CD4-positive, alpha-beta T cell treated with Interleukin-17A for 1 hour (primary cell): Measurements from ENCODE around the gene OPA1.

Source experiments
- DNase-seq: peaks from one replicate; pipeline ENCODE4 v3.0.0-alpha.2; 2020

The OPA1 gene

DNA sequence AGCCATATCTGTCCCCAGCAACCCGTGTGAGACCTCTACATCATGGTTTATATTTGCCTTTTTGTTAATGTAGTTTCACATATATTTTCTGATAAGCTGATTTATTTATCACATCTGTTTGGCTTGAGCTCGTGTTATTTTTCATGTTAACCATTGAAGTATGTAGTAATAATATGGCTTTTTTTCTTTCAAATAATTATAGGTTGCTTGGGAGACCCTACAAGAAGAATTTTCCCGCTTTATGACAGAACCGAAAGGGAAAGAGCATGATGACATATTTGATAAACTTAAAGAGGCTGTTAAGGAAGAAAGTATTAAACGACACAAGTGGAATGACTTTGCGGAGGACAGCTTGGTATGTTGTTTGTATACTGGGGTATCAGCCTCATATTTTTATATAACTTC, 63.9 kb downstream of the OPA1 start:
- DNase-seq: no peak

DNA sequence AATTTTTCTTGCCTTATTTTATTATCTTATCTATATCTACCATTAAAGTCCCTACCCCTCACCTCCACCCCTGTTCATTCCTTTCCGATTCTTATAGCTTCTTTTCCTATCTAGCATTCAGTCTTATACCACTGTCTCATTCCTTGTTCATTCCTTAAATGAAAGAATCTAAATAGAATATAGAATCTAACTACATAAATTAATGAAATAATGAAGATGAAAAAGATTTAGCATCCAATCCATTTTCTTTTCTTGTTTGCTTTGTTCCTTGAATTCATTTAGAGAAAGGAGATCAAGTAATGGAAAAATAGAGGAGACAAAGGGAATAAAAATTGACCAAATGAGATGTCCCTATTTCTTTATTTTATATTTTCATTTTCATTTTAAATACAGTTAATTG, 67.2 kb downstream of the OPA1 start:
- DNase-seq: no peak

DNA sequence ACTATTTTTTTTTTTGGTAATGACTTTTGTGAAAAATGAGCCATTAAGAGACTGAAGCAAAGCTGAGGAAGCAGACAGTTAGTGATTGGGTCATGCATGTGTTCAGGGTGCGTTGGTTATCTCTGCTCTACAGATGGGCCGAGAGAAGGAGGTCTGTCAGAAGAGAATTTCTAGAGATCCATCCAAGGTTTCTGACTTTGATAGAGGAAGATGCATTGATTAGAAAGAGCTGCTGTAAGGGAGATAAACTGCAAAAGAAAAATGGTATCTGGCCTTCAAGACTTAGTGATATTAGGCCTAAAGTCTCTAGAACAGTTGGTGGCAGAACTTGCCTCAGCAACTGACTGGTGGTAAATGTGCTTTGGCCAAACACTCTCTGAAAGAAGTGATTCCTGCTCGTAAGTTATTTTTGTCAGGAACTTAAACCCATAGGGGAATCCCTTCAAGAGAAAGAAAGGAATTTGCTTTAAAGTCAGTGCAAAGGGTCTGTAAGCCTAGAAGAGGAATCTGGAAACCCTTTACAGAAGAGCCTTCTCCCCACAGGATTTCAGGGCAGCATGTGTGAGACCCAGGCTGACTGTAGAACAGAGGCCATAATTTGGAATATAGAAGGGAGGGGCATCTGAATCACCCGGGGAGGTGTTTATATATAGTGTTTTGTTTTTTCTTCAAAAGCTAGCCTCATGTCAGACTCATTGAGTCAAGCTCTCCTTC, 67.8 kb downstream of the OPA1 start:
- no peak for DNase-seq

DNA sequence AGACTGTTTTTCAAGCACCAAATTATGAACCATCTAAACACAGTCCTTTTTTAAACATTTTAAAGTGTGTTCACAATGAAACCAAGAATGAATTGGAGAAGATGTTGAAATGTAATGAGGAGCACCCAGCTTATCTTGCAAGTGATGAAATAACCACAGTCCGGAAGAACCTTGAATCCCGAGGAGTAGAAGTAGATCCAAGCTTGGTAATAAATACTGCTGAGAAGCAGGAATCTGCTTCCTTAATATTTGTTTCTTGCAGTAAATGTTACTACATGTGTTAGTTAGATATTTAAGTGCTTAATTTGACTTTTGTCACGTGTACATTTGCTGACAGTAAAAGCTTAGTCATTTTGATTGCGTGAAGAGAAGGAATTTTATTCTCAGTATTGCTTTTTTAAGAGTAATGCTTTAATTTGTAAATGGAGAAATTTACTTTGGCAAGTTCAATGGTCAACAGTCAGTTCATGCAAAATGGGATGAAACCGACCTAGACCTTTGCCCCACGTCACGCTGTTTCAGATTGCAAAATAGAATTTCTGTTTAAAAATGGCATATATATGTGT, 69.8 kb downstream of the OPA1 start:
- no peak for DNase-seq

DNA sequence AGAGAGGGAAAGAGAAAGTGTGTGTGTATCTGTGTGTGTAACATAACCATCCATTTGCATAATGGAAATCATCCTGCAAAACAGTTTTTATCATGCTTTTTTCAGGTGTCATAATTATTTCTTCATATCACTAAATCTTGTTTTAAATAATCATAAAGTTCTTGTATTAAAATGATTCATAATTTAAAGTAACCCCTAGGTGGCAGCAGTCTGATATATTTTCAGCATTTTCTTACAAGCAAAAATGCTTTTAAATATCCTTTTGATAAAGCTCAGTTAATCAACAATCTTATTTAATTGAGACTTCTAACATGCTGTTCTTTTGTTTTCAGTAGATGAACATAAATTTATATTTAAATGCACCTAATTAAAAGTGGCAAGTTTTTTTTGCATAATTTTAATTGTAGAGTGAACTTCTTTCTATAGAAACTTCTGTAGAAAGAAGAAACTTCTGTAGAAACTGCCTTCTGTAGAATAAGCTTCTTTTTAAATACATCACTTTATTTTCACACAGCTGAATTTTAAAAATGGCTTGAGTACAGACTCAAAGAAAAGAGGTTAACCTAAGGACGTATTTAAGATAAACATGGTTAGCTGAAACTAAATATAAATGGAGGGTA, 72.5 kb downstream of the OPA1 start:
- peak; percentile 38 for DNase-seq

DNA sequence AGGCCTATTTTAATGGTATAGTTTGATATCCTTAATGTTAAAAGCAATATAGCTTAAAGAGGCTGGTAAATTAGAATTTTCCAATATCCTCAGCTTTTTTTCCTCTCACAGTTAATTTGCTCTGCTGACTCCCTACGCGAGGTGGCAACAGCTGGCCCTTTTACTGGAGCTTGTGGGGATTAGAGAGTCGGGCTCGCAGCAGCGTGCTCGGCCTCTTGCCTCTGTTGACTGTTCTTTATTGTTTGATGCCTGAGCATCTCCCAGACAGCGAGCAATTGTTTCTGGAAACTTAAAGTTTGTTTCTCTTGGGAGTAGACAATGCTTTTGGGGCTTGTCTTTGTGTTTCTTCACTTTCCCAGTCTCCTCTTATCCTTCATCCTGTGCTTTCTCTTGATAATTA, 80.8 kb downstream of the OPA1 start:
- DNase-seq: no peak

DNA sequence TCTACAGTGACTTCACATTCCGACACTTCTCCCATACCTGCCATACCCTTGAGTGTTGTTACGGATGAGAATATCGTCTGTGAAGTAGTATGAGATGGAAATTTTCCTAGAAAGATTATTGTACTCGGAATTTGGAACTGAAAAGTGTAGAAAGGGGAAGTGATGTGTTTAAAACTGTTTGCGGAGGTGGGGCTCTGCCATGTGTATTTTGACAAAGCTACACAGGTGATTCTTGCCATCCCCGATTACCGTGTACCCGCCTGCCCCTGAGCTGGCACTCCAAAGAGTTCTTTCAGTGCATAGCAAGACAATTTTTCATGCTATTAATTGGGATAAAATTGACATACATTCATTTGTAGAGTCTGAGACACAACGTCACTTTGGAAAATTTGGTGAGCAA, 81.7 kb downstream of the OPA1 start:
- no peak for DNase-seq

DNA sequence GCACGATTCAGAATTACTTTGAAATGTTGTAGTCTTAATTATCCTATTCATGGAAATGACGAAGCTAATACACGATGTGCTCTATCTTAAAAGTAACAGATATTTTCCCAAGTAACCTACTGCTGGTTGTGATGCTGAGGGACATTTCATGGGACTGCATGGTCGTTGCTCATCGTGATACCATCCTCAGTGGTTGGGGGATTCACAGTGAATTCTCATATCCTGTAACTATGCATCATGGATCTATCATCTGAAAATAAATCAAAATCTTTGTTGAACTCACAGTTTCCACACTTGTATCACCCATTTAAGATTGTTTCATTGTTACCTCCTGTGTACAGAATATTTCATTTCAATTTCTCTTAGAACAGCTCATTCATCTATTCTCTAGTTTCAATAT, 84.7 kb downstream of the OPA1 start:
- DNase-seq: no peak

DNA sequence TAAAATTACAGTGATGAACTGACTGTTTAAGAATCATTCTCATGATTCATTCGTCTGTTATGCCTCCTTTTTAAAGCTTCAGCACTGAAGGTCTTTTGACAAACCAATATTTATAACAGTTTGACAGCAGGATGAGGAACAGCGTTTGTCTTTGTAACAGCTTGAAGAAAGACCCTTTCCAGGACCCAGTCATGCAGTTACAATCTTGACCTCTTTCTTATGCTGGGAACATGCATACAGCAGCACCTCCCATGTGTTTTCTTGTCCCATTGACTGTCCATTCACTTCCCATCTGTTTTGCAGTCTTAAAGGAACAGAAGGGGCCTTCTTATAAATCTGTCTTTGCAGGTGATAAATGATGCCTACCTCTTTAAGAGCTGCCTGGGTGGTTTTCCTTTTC, 87.2 kb downstream of the OPA1 start:
- no peak for DNase-seq

DNA sequence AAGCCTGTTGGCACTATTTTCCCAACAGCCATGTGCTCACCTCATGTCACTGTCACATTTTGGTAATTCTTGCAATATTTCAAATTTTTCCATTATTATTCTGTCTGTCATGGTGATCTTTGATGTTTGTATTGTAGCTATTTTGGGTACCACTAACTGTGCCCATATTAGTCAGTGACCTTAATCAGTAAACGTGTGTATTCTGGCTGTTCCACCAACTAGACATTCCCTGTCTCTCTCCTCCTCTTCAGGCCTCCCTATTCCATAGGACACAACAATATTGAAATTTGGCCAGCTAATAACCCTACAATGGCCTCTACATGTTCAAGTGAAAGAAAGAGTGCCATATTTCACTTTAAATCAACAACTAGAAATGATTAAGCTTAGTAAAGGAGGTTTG, 88.6 kb downstream of the OPA1 start:
- no peak for DNase-seq

DNA sequence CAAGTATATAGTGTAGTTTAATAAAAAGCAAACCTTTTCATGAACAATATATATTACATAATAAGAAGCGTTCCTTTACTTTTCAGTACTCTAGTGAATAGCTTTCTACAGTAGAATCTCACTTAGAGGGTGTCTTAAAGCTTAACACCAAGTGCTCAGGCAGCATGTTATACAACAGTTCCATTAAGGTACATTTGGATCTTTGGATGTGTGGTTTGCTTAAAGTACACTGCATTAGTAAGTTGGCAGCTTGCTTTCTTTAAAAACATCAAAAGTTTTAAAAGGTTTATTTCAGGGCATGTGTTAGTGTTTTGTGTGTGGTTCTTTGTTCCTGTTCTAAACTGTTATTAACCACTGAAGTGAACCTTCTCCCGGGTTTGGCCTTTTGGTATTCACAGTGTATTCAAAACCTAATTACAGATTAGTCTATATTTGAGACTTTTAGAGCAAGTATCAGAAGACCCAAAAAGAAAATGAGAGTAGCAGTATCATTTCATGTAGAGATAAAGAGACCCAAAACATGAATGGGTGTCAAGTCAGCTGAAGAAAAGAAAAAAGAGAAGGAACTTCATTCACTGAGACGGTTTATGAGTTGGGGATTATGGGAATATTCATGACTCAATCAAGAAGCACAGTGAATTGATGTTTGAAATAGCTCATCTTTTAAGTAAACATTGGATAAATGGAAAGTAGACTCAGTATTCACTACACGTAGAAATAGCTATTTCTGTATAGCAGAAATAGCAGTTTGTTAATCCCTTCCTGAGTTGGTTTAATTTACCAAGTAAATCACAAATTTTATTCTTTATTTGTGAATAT, 93.9 kb downstream of the OPA1 start:
- DNase-seq: no peak

DNA sequence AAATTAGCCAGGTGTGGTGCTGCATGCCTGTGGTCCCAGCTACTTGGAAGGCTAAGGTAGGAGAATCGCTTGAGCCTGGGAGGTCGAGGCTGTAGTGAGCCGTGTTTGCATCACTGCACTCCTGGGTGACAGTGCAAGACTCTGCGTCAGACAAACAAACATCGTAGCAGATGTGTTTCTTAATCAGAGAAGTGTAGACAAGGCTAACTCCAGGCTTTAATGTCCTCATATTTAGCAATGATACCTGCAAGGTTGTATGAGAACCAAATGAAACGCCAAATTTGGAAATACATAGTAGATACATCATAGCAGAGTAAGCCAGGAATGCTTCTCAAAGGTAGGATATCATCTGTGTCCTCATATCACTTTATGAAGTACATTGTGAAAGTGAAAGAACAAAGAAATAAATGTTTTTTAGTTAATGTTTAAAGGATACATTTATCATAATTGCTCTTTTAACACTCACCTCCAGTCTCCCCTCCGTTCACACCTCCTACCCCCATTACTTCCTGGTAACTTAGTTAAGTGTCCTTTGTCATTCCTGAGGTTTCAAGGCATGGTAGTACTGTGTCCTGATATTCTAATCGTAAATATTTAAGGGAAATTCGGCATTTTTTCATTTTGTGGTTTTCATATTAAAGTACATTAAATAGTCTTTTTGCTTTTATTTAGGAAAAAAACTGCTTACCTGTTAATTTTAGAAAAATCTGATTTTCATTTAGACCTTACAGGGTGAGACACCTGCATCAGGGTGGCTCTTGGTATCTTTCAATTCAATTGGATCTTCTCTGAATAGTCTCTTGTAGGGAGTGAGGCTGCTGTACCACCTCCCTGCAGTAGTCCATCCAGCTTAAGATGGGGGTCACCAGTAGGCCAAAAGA, 96.1 kb downstream of the OPA1 start:
- no peak for DNase-seq

DNA sequence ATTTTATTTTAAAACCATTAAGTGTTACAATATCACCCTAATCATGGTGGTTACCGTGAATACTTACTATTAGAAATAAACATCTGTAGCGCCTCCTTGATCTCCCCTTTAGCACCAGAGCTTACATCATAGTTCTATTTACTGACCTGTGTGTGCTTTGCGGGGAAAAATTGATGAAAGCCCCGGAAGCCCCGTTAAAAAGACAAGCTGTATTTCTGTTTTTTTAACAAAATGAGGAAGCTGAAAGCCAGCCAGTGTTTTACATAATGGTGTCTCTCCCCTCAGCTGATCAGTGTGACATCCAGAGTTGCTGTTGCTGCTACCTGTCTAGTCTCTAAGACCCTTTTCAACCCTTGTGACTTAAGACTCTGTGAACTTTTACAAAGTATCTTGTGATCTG, 100.8 kb downstream of the OPA1 start:
- no peak for DNase-seq

DNA sequence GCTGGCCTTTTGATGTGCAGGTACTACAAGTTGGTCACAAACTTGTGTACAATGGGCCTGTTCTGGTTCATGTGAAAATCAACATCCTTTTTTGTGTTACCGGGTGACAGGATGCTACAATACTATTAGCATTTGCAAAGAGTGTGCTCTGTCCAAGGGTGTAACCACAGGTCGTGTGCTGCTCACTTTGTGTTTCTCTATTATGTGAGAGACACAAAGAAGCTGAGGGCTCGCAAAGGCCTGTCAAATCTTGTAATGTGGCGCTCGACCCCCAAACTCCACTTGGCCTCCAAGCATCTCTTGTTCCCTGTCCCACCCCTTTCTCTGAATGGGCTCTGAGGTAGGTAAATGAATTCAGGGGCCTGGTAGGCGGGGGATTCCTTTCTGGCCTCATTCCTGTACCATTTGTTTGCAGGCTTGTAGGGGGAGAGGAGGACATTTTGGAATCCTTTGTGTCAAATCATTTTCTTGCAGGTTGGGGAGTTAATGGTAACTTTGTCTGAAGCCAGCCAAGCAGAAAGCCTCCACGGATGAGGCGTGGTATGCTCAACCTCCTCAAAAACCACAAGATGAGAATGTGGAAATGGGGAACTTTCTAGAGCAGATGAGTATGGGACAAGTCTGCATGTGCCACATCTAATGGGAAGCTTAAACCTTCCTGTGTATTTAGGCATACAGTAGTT, 109.1 kb downstream of the OPA1 start:
- DNase-seq: no peak

DNA sequence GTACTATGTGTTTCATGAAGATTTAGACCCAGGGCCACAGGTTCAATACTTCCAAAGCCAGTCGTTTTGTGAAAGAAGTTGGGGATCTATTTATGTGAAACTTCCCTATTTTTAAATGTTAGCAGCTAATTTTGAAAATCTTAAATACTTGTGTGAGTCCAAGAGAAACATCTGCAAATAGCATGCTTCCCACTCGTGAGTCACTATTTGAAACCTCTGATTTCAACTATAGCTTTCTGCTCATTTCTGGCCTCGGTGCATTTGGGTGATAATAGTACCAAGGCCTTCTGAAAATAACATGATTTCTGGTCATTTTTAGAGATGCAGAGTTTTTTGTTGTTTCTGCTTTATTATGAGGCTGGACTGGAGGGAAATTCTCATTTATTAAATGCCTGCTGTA, 110.0 kb downstream of the OPA1 start:
- no peak for DNase-seq

DNA sequence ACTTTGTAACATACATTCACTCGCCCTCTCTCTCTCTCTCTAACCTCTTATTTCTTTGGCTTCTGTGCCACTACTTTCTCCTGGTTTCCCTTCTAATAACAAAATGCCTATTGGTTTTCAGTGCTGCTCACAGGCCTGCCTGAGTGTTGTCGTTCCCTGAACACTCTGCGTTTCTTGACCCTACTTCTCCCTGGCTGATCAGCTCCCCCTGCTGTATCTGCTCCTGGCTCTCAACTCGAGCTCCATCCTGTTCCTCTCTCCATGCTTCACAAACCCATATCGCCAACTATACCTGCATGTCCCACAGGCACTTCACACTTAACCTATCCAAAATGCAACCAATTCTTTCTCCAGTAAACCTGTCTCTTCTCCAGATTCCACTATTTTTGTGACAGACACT, 111.4 kb downstream of the OPA1 start:
- no peak for DNase-seq

DNA sequence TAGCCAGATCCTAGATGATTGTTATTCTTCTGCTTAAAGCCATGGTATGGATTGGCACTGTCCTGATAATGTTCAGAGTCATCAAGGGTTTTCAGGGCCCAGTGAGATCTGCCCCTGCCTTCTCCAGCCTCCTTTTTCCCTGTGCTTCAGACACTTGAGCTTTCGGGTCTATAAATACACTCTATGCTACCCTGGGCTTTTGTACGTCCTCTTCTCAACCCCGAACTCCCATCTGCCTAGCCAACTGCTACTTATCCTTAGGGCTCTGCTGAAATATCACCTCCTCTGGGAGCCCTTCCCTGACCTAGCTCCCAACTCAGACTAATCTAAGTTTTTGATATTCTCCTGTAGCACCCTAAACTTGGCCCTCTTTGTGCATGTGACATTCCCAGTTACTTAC, 115.3 kb downstream of the OPA1 start:
- DNase-seq: no peak

DNA sequence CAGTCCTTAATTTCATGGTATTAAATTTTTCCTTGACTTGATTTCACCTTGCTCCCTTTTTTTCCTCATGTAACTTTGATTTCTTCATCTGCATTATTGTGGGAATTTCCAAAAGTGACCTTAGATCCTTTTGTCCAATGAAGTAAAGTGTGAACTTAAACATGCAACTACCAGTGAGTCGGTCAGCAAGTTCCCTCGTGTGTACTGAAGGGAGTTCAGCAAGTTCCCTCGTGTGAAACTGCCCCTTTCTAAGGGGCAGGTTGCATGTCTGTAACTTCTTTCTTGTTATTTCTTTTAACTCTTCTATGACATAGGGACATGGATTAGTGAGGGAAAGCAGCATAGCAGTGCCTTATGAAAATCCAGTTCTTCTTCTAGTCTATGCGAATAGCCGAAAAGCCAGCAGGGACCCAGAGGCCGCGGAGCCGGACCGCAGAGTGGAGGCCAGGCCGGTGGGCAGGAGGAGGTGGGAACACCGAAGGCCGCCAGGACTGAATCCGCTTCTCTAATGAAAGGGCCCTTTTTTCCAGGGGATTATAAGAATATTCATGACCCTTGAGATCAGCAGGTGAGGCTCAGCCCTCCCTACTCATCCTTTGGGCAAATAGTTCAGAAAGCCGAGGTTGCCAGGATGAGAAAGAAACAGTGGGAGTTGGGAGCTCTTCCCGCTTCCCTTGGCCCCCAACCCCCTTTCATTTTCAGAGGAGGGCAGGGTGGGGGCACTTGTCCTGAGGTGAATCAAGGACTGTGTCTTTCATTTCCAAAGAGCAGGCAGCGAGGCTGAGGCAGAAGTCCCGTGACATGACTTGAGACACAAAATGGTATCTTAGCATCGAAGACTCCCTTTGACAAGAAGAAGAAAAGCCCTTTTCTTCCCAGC, 117.5 kb downstream of the OPA1 start:
- DNase-seq: no peak

DNA sequence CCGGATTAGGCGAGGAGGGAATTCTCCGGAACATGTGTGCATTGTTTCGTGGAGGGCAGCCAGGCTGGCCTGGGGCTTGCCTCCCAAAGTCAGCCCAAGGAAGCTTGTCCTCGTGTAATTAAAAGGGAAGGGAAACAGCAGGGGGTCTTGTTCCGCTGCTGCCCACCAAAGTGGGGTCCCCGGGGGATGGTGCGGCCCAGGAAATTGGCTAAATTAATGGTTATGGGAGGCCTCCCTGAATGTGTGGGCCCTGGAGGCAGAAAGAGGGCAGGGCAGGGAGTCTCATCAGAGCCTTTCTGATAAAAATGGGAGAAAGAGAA, 118.1 kb downstream of the OPA1 start:
- no peak for DNase-seq

DNA sequence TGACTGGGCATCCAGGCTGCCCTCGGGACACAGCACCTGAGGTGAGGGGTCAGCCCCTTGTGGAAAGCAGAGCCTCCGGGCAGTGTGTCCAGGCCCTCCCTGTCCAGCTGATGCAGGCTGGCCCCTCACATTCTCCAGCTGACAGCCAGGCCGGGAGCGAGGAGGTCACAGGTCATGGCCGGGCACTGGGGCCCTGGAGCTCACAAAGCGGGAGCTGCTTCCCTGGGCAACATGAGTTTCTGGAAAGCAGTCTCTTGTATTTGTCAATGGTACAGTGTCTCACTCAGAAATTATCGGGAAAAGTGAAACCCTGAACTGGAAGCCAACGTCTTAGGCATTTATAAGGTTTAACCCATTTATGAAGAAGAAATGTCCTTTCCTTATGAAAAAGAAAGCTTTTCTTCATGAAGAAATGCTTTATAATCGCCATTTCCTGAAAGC, 118.5 kb downstream of the OPA1 start:
- DNase-seq: no peak

DNA sequence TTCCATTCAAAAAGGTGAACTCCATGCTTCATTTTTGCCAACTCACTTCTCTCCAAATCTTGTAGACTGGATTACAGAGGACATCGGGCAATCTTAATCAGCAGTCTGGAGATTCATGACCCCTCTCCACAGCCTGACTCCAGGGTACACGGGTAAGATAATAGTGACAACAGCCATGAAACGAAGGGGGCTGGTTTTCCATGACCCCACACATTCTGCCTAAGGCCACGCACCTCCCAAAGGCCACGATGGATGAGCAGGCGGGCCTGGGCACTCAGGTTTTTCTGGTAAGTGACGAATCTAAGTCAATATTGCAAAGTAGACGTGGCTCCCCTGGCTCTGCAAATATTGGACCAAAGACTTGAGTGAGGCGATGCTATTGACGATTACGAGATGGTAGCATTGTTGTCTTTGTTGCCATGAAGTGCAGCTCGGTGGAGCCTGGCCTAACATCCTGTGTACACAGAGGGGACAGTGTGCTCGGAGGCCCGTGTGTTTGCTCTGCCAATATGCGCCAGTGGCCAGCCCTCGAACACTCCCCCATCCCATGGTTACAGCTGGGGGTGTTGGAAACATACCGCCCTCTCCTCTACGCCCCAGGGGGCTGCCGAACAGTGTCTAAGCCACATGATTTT, 119.1 kb downstream of the OPA1 start:
- no peak for DNase-seq
